ENCODE results near the gene BAZ2B. TPM values are rescaled to one million over a fixed set of nuclear protein-coding genes. Genes with fewer than 3 reads are reported as not detected.

Gene BAZ2B
- total and polyA plus RNA-seq, 2 of the 13 experiments (the other 11 are each of a cell fraction or from before 2014, with no cell fraction given), result 14.0 to 15.1 TPM

DNA sequence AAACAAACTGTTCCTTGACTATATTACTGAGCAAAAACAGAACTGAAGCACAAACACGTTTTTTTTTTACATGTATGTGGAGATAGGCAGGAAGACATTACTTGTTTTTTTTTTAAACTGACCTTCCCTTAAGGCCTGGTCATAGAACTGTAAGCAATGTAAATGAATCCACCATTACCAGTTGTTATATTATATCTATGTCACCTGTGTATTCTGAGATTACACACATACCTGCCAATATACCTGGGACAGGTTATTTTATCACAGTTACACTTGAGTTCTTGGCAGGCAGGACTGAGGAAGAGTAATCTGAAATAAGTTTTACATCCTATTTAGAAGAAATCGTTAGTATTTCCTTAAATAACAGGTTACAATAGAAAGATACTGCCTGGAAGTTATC lies 155.3 kb downstream of the BAZ2B start:
- TF ChIP-seq HNF4G (IDR thresholded peaks at IDR 0.05; ENCODE audit: borderline replicate concordance, low read depth, low read length) (no peak), HNF4G (CRISPR knock-in tag; IDR thresholded peaks at IDR 0.05; ENCODE audit: borderline replicate concordance, low read depth) (no peak), LCORL (IDR thresholded peaks at IDR 0.05) (no peak), LCORL (CRISPR knock-in tag; IDR thresholded peaks at IDR 0.05) (no peak), REL (CRISPR knock-in tag; conservative IDR thresholded peaks at IDR 0.05) (no peak), U2AF2 (IDR thresholded peaks at IDR 0.05; ENCODE audit: low read depth, low read length) (no peak), ZKSCAN1 (IDR thresholded peaks at IDR 0.05; ENCODE audit: low read length) (no peak), TBL1XR1 (IDR thresholded peaks at IDR 0.05; ENCODE audit: borderline replicate concordance, low read length, partially characterized antibody) (no peak), ZNF674 (CRISPR knock-in tag; IDR thresholded peaks at IDR 0.05; ENCODE audit: low read depth) (no peak), EED (CRISPR knock-in tag; IDR thresholded peaks at IDR 0.05) (no peak), PHF20 (CRISPR knock-in tag; IDR thresholded peaks at IDR 0.05) (no peak), NCOA1 (CRISPR knock-in tag; IDR thresholded peaks at IDR 0.05) (no peak), ZFP1 (CRISPR knock-in tag; IDR thresholded peaks at IDR 0.05) (no peak), ZNF446 (CRISPR knock-in tag; IDR thresholded peaks at IDR 0.05) (no peak), ZFP36L1 (CRISPR knock-in tag; IDR thresholded peaks at IDR 0.05) (no peak)
- TF ChIP-seq, protein P1, sequence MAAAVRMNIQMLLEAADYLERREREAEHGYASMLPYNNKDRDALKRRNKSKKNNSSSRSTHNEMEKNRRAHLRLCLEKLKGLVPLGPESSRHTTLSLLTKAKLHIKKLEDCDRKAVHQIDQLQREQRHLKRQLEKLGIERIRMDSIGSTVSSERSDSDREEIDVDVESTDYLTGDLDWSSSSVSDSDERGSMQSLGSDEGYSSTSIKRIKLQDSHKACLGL (CRISPR knock-in tag; IDR thresholded peaks at IDR 0.05), result no peak
- TF ChIP-seq, protein P2, sequence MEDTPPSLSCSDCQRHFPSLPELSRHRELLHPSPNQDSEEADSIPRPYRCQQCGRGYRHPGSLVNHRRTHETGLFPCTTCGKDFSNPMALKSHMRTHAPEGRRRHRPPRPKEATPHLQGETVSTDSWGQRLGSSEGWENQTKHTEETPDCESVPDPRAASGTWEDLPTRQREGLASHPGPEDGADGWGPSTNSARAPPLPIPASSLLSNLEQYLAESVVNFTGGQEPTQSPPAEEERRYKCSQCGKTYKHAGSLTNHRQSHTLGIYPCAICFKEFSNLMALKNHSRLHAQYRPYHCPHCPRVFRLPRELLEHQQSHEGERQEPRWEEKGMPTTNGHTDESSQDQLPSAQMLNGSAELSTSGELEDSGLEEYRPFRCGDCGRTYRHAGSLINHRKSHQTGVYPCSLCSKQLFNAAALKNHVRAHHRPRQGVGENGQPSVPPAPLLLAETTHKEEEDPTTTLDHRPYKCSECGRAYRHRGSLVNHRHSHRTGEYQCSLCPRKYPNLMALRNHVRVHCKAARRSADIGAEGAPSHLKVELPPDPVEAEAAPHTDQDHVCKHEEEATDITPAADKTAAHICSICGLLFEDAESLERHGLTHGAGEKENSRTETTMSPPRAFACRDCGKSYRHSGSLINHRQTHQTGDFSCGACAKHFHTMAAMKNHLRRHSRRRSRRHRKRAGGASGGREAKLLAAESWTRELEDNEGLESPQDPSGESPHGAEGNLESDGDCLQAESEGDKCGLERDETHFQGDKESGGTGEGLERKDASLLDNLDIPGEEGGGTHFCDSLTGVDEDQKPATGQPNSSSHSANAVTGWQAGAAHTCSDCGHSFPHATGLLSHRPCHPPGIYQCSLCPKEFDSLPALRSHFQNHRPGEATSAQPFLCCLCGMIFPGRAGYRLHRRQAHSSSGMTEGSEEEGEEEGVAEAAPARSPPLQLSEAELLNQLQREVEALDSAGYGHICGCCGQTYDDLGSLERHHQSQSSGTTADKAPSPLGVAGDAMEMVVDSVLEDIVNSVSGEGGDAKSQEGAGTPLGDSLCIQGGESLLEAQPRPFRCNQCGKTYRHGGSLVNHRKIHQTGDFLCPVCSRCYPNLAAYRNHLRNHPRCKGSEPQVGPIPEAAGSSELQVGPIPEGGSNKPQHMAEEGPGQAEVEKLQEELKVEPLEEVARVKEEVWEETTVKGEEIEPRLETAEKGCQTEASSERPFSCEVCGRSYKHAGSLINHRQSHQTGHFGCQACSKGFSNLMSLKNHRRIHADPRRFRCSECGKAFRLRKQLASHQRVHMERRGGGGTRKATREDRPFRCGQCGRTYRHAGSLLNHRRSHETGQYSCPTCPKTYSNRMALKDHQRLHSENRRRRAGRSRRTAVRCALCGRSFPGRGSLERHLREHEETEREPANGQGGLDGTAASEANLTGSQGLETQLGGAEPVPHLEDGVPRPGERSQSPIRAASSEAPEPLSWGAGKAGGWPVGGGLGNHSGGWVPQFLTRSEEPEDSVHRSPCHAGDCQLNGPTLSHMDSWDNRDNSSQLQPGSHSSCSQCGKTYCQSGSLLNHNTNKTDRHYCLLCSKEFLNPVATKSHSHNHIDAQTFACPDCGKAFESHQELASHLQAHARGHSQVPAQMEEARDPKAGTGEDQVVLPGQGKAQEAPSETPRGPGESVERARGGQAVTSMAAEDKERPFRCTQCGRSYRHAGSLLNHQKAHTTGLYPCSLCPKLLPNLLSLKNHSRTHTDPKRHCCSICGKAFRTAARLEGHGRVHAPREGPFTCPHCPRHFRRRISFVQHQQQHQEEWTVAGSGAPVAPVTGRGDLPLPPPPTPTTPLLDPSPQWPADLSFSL (CRISPR knock-in tag; IDR thresholded peaks at IDR 0.05), result no peak
- FAIRE-seq, result no peak
- intact Hi-C loops (cut with micrococcal nuclease; ENCODE audit: unreplicated experiment), result no loop called here
- in situ Hi-C loops (cut with HindIII; ENCODE audit: extremely low pct_ligation_motif_present, low pct_unique_long_range_greater_than_20kb), result no loop called here
- H3K4me1 ChIP-seq (ENCODE audit: insufficient read depth, low read length), result no peaks in the 10 kb centered on the region
- no TSS peak for BruUV-seq (replicated peaks)
- DNase-seq (ENCODE audit: low spot score), result no peak
- no peak overlapping the region for H3K4me2 ChIP-seq (ENCODE audit: low read depth, low read length)
- H3K27ac ChIP-seq (ENCODE audit: extremely low read length, insufficient read depth, low read length), result no peak overlapping the region
- 35% methylated on average over 2 of the region's 2 CpGs for WGBS (ENCODE audit: low lambda C conversion rate)
- H3K27me3 ChIP-seq (ENCODE audit: control insufficient read depth in 1 of 2, insufficient read depth in 2 of 2, low read length in 2 of 2), result no peaks in the 10 kb centered on the region
- no peak overlapping the region for H2AFZ ChIP-seq (ENCODE audit: low read length)
- no peaks in the 10 kb centered on the region for H3K36me3 ChIP-seq (replicated peaks in 1 of 2; ENCODE audit: control insufficient read depth in 1 of 2, insufficient read depth in 2 of 2, low read length in 2 of 2)
- no peak for ATAC-seq
- no peak overlapping the region for H3K9ac ChIP-seq (ENCODE audit: insufficient read depth, low read depth, low read length)
- H3K79me2 ChIP-seq (ENCODE audit: insufficient read depth, low read length), result no peaks in the 10 kb centered on the region
- H3K9me3 ChIP-seq (ENCODE audit: low read length), result no peaks in the 10 kb centered on the region
- POLR2A ChIA-PET, result interaction anchor here (0.7 kb wide), 1 partner anchor 256 kb away, joined by 3 read pairs; no protein-coding TSS in a partner anchor
- H4K20me1 ChIP-seq (ENCODE audit: insufficient read depth, low read length), result no peaks in the 10 kb centered on the region
- no peak overlapping the region for H3K4me3 ChIP-seq (replicated peaks in 1 of 3; ENCODE audit: insufficient read depth in 1 of 3, low read depth in 2 of 3, low read length in 3 of 3)
- CTCF ChIA-PET (ENCODE audit: low intra/inter-chr PET ratio, low total read pairs), result no interaction called here
